HG02884 (cell line): ENCODE measurements around the gene GALNT18.

Experiments used
- ATAC-seq: cut with Tn5 transposase; IDR thresholded peaks from one replicate; pipeline ENCODE4 v1.9.1; 2021; ENCODE audit warnings: mild to moderate bottlenecking, moderate library complexity; ENCODE audit not compliant: unreplicated experiment

GALNT18 gene

DNA sequence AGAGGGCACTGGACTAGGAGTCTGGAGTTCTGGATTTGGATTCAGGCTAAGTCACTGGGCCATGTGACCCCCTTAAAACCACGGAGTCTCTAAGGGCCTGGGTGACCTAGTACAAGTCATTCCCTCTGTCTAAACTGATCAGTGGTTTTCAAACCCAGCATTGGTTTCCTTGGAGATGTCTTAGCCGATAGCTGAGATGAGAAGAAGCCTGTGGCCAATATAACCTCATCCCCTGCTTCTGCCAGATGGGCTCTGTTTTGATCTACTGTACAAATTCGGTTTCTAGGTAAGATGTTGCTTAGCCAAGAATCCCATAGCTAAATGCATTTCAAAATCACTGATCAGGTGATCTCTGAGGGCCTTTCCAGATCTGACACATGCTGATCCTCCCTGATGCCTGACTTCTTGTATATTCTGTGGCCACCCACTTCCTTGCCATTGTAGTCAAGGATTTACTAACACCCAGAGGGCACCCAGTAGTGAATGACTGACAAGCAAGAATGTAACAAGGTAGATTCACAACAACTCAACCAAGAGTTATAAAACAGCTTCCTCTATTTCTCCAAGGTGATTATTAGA, 53.1 kb downstream of the GALNT18 start:
- ATAC-seq = no peak

DNA sequence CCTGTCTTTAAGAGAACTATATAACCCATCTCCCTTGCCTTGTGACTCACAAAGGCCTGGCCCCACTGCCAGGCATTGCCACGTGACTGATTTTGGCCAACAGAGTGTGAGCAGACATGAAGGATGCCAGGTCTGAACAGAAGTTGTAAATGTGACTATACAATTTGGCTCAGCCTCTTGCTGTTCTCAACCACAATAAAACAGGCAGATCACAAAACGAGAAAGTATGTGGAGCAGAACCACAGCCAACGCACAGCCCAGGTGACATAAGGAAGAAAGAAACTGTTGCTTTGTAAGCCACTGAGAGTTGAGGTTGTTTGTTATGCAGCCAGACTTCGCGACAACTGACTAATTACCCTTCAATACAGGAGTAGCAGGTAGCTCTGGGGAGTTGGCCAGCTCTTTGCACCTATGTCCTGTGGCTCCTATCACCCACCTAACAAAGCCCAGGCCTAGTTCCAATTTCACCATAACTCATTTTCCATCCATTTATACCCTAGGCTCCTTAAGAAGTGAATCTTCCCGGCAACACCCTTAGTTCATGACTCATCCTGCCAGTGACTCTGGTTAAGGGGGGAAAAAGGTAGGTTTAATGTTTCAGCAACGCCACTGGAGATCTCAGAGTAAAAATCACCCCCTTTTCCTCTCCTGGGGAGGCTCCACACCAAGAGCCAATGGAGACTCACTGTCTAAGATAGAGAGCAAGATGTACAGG, 53.7 kb downstream of the GALNT18 start:
- no peak for ATAC-seq

DNA sequence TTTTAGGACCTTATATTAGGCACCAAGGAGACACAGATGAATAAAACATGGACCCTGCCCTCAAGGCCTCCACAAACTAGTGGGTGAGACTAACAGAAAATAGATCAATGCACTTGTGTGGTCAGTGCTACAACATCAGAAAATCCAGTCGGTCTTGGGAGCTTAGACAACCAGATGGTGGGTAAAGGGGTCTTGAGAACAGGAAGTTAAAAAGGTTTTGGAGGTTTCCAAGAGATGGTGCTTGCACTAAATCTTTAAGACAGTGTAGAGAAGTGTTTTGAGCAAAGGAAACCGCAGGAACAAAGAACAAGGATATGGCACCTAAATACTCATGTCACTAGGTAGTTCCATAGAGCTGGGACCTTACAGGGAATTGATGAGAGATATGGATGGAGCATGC, 56.2 kb downstream of the GALNT18 start:
- ATAC-seq = no peak

DNA sequence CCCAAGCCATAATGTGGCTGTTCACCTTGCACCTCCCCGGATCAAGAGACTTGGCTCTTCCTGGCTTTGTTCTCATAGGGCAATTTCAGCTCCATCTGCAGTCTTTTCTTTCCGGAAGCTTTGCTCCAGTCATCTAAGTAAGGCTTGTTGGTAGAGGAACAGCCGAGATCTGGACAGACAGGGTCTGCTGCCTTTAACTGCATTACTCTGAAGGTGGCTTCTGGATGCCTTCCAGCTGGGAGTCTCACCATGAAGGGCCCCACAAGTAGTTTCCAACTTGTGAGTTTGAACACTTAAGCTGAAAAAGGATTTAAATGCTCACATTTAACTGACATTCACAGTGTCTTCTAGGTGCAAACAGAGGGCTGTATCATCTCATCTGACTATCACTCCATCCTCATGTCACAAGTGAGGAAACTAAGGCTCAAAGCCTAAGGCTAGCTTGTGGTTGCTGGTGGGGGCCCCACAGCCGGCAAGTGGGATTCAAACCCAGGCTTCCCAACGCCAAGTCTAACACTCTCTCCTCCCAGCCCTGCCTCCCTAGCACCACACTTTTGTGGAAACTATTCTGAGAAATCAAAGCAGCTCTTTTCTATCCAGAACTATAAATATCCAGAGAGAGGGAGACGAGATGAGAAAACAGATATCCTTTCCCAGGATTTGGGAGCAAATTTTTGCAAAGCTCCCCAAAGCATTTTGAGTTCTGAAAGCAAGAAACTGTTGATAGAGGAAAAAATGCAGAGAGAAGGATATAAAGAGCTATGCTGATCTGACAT, 58.4 kb downstream of the GALNT18 start:
- no peak for ATAC-seq

DNA sequence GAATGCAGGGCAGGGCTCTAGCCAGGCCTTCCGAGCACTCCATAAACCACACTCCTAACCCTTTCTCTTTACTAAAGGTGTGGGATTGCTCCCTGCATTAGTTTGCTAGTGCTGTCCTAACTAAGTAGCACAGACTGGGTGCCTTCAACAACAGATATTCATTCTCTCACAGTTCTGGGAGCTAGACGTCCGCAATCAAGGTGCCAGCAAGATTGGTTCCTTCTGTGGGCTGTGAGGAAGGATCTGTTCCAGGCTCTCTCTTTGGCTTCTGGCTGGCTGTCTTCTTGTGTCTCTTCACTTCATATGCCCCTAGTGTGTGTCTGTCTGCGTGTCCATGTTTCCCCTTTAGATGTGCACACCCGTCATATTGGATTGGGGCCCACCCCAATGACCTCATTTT, 59.8 kb downstream of the GALNT18 start:
- no peak for ATAC-seq

DNA sequence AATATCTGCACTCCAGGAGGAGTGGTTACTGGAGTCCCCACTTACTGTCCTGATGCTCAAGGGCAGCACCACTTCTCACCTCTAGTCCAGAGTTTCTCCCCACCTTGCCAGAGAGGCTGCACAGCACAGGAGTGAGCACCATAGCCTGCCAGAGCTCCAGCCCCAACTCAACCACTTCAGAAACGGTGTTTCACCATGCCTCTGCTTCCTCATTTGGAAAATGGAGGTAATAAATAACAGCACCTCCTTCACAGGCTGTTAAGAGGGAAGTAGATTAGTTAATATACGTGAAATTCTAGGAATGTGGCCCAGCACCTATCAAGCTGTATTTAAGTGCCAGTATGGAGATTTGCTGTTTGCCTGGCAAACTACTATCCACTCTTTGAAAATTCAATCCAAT, 63.0 kb downstream of the GALNT18 start:
- no peak for ATAC-seq

DNA sequence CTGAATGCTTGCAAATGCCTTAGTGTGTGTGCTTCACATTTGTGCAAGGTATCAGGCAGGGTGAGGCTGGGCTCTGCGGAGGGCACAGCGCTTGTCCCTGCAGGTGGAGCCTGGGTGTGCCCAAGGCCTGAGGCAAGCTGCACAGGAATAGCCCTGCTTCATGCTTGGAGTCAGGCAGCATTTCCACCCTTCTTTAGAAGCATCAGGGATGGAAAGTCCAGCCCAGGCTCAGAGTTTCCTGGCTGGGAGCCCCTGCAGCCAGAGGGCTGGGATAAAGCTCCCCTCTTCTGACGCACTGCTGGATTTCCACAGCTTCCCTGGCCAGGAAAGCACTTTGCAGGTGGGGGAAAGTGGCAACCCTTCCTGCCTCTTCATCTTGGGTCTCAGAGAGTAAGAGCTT, 63.4 kb downstream of the GALNT18 start:
- no peak for ATAC-seq

DNA sequence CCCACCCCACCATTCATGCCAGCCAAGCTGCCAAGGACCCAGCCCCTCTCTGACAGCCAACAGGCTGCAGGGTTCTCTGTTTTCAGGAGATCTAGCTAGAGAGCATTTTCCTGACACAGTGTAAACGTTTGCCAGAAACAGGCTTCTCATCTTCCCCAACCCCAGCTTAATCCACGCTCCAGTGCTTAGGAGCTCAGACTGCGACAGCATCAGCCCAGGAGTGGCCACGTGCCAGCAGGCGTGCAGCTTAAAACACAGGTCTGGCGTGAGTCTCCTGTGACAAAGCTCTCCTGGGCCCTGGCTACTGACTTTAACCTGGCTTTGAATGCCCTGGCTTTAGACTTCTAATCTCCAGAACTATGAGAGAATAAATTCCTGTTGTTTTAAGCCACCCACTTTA, 66.6 kb downstream of the GALNT18 start:
- no peak for ATAC-seq

DNA sequence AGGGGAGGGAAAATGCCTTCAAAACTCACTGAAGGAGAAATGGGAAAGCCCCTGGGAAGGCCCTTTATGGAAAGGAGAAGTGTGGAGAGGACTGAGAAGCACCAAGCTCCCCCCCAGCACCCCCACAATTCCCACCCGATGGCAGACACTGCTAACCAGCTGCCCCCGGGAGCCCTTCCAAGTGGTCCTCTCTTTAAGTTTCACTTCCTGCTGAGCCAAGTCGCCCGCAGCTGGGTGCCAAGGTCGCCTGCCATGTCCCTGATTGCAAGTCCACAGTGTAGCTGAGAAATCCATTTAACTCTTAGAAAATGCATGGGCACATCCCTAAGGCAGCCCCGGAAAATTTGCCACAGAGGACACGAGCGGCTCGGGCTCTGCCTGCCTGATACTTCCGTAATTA, 68.2 kb downstream of the GALNT18 start:
- ATAC-seq = no peak

DNA sequence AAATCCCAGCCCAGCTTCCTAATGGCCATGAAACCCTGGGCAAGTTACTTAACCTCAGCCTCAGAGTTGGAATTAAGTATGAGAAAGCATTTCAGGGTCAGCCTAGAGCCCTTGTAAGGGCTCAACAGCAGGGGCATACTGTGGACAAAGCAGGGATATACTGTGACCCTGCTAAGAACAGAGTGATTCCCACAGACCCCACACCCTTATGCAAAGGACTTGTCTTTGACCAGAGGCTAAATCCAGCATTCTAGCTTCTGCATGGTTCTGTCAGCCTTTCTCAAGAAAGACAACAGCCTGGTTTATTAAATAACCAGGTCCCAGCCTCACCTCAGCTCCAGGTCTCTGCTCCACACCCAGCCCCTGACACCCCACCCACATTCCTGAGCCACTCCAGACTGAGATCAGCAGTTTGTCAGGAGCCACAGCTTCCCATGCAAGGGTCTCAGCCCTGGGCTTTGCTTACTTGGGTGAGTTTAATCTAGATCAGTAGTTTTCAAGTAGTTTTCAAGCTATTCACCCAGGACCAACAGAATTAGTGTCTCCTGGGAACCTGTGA, 69.2 kb downstream of the GALNT18 start:
- no peak for ATAC-seq

DNA sequence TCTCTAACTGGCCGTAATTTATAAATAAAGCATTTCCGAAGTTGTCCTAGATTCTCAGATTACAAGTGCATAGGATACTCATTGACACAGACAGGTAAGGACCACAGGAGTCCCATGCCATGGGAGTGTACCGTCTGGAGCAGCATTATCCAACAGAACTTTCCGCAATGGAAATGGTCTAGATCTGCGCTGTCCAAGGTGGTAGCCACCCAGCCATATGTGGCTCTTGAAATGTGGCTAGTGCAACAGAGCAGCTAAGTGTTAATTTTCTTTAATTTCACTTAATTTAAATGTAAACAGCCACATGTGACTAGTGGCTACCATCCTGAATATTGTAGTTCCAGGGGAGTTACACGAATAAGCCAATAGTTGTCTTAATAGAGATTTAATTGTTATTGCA, 71.3 kb downstream of the GALNT18 start:
- no peak for ATAC-seq

DNA sequence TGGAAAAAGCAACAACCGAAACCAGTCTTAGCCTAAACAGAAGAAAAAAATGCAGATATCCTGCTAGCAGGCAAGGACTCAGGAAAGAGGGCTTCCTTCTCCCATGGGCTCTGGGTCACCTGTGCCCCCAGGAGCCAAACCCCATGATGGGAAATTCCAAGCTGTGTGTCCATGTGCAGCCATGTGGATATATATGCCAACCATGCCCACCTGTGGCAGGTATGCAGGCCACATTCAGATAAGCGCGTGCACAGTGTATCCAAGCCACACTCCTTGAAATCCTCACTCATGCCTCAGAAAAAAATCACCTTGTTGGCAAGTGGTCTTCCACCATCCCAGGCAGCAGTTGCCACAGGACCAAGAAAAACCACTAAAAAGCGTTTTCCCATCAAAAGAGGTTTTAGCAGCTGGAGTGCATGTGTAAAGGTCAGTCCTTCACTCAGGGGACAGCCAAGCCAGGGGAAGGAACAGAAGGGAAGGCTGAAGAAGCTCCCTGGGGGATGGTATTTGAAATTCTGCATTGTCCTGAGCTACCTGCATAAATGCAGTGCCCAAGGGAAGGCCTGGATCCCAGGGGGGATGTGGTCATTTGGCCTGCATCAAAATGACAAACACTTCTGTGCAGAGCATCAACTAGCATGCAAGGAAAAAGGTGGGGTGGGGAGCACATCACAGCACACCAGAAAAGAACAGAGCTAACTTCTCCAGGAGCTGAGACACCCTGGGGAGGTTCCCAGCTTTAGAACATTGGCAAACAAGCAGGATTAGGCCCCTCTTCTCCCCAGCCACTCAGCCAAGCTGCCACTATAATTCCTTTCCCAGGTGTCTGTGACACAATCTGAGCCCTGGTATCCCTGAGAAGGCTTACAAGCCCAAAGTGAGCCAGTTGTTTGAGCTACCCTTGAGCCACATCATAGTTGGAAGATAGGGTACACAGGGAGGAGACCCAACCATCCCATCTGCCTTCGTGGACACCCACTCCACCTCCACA, 76.2 kb downstream of the GALNT18 start:
- no peak for ATAC-seq

DNA sequence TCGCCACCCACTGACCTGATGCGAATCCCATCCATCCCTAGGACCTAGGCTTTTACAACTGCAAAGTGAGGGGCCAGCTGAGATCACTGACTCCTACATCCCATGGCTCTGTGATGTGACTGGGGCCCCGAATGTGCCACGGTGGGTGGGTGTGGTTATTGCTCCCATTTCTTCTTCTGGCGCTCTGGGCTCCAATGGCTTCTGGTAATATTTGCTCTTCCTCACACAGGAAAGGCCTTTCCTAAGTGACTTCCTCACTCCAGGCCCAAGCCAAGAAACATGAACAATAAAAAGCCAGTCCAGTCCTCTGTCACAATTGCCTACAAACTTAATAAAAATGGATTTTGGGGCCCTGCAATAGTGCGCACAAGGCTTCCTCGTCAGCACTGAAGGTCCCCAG, 78.1 kb downstream of the GALNT18 start:
- no peak for ATAC-seq

DNA sequence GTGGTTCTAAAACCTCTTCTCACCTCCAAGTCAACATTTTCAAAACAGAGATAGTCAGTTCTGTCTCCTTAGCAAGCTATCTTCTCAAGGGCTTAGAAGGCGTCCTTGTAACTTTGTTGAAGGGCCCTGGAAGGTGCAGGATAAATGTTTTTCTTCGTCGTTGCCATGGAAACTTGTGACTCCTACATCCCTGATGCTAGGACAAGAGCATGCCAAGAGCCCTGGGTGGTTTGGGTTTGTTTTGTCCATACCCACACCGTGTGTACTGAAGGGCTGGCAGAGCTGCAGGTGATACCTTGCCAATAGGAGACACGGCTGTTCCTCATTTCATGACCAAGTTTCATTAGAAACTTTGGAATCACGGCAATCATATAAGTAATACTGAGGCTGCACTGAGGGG, 81.6 kb downstream of the GALNT18 start:
- ATAC-seq = no peak

DNA sequence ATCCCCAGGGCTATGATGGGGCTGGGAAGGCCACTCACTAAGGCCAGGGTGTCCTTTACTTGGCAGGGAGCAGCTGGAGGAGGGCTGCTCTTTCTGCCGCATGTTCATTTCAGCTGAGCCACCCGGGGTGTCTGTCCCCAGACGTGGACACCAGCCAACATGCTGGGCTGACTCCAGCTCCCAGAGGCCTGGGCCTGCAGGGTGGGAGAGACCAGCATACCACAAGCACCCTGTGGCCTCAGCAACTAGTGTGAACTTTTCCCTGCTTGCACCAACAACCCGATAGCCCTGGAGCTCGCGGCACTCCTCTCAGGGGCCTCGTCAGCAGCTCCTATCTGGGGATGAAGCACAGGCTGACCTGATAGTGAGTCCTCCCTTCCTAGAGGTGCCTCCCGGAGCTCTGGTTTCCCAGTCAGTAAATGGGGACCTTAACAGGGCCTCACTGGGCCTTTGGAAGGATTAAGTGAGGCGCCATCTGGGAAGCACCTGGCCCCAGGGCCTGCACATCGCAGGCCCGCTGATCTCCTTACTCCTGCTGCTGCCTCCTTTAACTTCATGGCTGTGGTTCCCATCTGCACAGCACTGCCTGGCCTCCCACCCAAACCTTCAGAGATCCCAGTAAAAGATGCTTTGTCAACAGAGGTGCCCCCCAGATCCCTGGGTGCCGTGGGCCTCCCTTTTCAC, 83.4 kb downstream of the GALNT18 start:
- no peak for ATAC-seq

DNA sequence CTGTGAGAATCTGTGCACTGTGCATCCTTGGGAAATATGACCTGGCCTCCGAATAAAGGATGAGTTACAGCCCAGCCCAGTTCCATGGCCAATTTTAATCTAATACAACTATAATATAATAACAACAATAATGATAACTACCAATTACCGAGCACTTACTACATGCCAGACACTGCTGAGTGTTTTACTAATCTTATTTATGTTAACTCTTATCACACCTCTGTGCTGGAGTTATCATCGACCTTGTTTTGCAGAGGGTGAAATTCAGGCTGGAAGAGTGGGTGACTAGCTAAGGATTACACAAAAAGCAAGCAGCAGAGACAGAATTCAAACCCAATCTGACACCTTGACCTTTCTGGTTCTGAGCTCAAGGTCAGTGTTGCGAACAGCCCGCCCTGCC, 83.9 kb downstream of the GALNT18 start:
- no peak for ATAC-seq

DNA sequence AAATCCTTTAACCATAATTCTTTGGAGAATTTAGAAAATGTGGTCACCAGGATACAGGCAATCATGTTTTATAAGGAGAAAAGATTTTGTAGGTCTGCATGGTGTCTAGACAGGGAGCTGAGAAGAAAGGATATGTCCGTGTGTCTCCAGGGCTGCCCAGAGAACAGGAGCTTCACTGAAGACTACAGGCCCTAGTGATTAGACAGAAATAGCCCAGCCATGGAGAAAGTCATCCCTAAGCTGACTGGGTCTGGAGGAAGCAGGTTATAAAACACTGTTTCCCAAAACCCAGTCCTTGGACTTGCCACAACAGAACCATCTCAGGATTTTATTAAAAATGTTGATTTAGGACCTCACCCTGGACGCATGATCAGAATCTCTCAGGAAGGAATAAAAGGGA, 84.4 kb downstream of the GALNT18 start:
- no peak for ATAC-seq

DNA sequence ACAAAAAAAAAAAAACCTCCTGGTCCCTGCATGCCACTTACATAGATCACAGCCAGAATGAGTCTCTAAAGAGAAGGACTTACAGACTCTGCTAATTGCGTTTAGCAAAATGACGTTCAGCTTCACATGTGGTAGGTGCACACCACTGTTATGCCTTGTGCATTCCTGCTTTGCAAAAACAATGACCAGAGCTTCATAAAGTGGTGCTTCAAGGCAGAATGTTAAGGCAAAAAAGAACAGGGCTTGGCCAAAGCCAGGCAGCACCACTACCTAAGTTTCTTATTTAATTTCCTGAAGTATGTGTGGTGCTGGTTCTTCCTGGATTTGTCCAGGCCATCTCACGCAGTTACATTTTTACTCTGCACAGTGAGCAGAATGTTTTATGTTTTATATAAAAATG, 85.2 kb downstream of the GALNT18 start:
- ATAC-seq = no peak

DNA sequence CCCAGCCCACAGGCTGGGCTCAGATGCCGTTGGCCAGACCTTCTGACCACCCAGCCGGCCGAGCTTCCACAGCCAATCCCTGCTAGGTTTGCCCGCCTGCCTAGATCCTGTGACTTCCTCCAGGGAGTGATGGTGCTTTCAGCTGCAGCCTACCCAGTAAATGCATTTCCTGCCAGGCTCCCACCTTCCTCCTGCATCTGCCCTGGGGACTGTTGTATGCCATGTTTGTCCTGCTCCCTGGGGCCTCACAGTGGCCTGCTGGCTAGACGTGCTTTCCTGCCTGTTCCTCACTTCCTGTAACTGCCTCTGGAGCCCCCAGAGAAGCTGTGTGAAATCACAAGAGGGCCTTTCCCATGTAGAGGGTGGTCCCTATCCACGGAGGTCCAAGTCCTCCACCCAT, 86.2 kb downstream of the GALNT18 start:
- no peak for ATAC-seq

DNA sequence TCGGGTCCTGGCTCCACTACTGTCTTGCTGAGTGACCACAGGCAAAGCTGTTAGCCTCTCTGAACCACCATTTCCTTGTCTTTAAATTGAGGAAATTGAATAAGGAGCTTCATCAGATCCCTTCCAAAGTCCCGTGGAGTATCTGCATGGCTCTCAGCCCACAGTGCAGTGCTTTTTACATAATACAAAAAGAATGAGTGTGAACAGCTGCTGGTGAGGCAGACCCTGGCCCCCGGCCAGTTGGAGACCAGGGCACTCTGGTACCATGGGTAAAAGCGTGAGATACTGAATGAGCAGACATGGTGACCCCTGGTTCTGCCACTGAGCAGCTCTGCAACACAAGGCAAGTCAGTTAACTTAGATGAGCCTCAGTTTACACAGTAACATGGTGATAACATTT, 86.8 kb downstream of the GALNT18 start:
- ATAC-seq = no peak
